Effector CD4-positive, alpha-beta T cell (primary cell): ENCODE results near the gene ZNF556.
"Not testable (repeated sequence)": the region's sequence is repeated elsewhere in the genome, so short reads cannot be mapped to it uniquely, and the experiment has no call there.

Experiments
- DNase-seq: peaks from one replicate; pipeline ENCODE4 v3.0.0-alpha.2; 2020

ZNF556 gene

GRCh38 chr19:2854849-2855248, 12.3 kb upstream of the ZNF556 start:
- DNase-seq = no peak

- no peak for DNase-seq
Measured at GRCh38 chr19:2856457-2857050, 10.6 kb upstream of the ZNF556 start.

- DNase-seq = no peak
Measured at GRCh38 chr19:2858864-2859263, 8.3 kb upstream of the ZNF556 start.

- no peak for DNase-seq
Measured at GRCh38 chr19:2863816-2864215, 3.3 kb upstream of the ZNF556 start.

GRCh38 chr19:2865334-2866100, 1.6 kb upstream of the ZNF556 start:
- DNase-seq = no peak

GRCh38 chr19:2866495-2867024, 575 bp upstream of the ZNF556 start:
- no peak for DNase-seq

GRCh38 chr19:2869618-2870017, 2.5 kb downstream of the ZNF556 start:
- DNase-seq = no peak

- not testable (repeated sequence) for DNase-seq
Measured at GRCh38 chr19:2872175-2872574, 5.0 kb downstream of the ZNF556 start.

GRCh38 chr19:2877398-2878331, 10.5 kb downstream of the ZNF556 start:
- no peak for DNase-seq

GRCh38 chr19:2883686-2884439, 16.7 kb downstream of the ZNF556 start:
- no peak for DNase-seq

- DNase-seq = no peak
Measured at GRCh38 chr19:2885736-2886135, 18.6 kb downstream of the ZNF556 start.

- no peak for DNase-seq
Measured at GRCh38 chr19:2887391-2887914, 20.3 kb downstream of the ZNF556 start.

GRCh38 chr19:2888731-2889224, 21.6 kb downstream of the ZNF556 start:
- DNase-seq = no peak

GRCh38 chr19:2890531-2890930, 23.4 kb downstream of the ZNF556 start:
- not testable (repeated sequence) for DNase-seq

GRCh38 chr19:2896694-2897093, 29.6 kb downstream of the ZNF556 start:
- DNase-seq = no peak

- peak; percentile 95 for DNase-seq
Measured at GRCh38 chr19:2900296-2901252, 33.4 kb downstream of the ZNF556 start, which contains the start of gene ZNF57. Gene ZNF57, plus strand, starts transcription at chr19:2900928. Its CDS starts 118 bp downstream, at chr19:2901046.

- DNase-seq = no peak
Measured at GRCh38 chr19:2902590-2903218, 35.6 kb downstream of the ZNF556 start.

- not testable (repeated sequence) for DNase-seq
Measured at GRCh38 chr19:2903326-2903725, 36.2 kb downstream of the ZNF556 start.

GRCh38 chr19:2905918-2906519, 38.9 kb downstream of the ZNF556 start:
- DNase-seq = no peak
